DOHH2 (cell line): Measurements from ENCODE around the gene FZR1.

Experiments used
- H3F3A ChIP-seq: fragments of 200-600 bp; sonication (generic), shearing (Covaris generic); 2 replicates; pipeline ENCODE4 v1.6.0; 2016; ENCODE audit warnings: antibody characterized with exemption, mild to moderate bottlenecking; ENCODE audit not compliant: control insufficient read depth, insufficient read depth
- H3K27ac ChIP-seq: fragments of 200-600 bp; sonication (generic); 2 replicates; pipeline ENCODE4 v1.5.1; 2014; ENCODE audit warnings: low read depth, mild to moderate bottlenecking, low read length, moderate library complexity
- H3K27me3 ChIP-seq: fragments of 200-600 bp; sonication (generic); 2 replicates; pipeline ENCODE4 v1.6.1; 2014; ENCODE audit warnings: mild to moderate bottlenecking, low read length, mixed read lengths; ENCODE audit not compliant: control insufficient read depth
- H3K36me3 ChIP-seq: fragments of 200-600 bp; sonication (generic); 2 replicates; pipeline ENCODE4 v1.6.1; 2014; ENCODE audit warnings: mild to moderate bottlenecking, low read length, moderate library complexity, mixed read lengths; ENCODE audit not compliant: control insufficient read depth
- H3K4me1 ChIP-seq: fragments of 200-600 bp; sonication (generic); 2 replicates; pipeline ENCODE4 v1.6.1; 2014; ENCODE audit warnings: mild to moderate bottlenecking, low read length, mixed read lengths; ENCODE audit not compliant: control insufficient read depth
- H3K4me2 ChIP-seq: fragments of 200-600 bp; sonication (generic); 2 replicates; pipeline ENCODE4 v1.6.0; 2014; ENCODE audit warnings: mild to moderate bottlenecking, low read length, moderate library complexity
- H3K4me3 ChIP-seq: fragments of 200-600 bp; sonication (generic); 2 replicates; pipeline ENCODE4 v1.5.1; 2014; ENCODE audit warnings: mild to moderate bottlenecking, low read length, mixed read lengths
- H3K79me2 ChIP-seq: fragments of 200-600 bp; sonication (generic); 2 replicates; pipeline ENCODE4 v1.6.1; 2014; ENCODE audit warnings: mild to moderate bottlenecking, low read length, mixed read lengths; ENCODE audit not compliant: control insufficient read depth
- H3K9me2 ChIP-seq: fragments of 200-600 bp; sonication (generic); replicated peaks from 2 replicates; pipeline ENCODE4 v1.6.1; 2014; ENCODE audit warnings: mild to moderate bottlenecking, low read length, mixed read lengths; ENCODE audit not compliant: control insufficient read depth
- H3K9me3 ChIP-seq: fragments of 200-600 bp; sonication (generic); 2 replicates; pipeline ENCODE4 v1.6.1; 2014; ENCODE audit warnings: antibody characterized with exemption, low read length, mixed read lengths; ENCODE audit not compliant: control insufficient read depth, insufficient read depth
- H4K20me1 ChIP-seq: fragments of 200-600 bp; sonication (generic); 2 replicates; pipeline ENCODE4 v1.6.0; 2014; ENCODE audit warnings: low read depth, mild to moderate bottlenecking, antibody characterized with exemption, low read length, moderate library complexity; ENCODE audit not compliant: control insufficient read depth, insufficient read depth
- CTCF ChIP-seq: fragments of 200-600 bp; sonication (generic); IDR thresholded peaks from one replicate; pipeline ENCODE4 v1.5.1; 2014; ENCODE audit warnings: antibody characterized with exemption, mild to moderate bottlenecking, low read depth, low read length; ENCODE audit not compliant: poor library complexity, severe bottlenecking
- EZH2phosphoT487 ChIP-seq: fragments of 200-600 bp; sonication (generic); IDR thresholded peaks from 2 replicates; pipeline ENCODE4 v1.6.1; 2017; ENCODE audit warnings: borderline replicate concordance, mild to moderate bottlenecking, antibody characterized with exemption, low read length, moderate library complexity, mixed read lengths

FZR1 gene

GRCh38 chr19:3537438-3538240 lies 31.5 kb downstream of the FZR1 start:
- TF ChIP-seq EZH2phosphoT487: no peak
- TF ChIP-seq CTCF: no peak
- no peaks in the 10 kb centered on the region for H3K27me3 ChIP-seq
- H3K79me2 ChIP-seq: no peaks in the 10 kb centered on the region
- H3K4me2 ChIP-seq: no peak overlapping the region
- H3K36me3 ChIP-seq: peaks cover 39% of the 10 kb centered on the region
- no peaks in the 10 kb centered on the region for H3K9me3 ChIP-seq
- H3K9me2 ChIP-seq: no peaks in the 10 kb centered on the region
- no peak overlapping the region for H3K4me3 ChIP-seq
- H3K4me1 ChIP-seq: no peaks in the 10 kb centered on the region
- H3F3A ChIP-seq: peaks cover 5% of the 10 kb centered on the region; the same call in 1 of the 2 replicates
- H3K27ac ChIP-seq: no peak overlapping the region
- H4K20me1 ChIP-seq: no peaks in the 10 kb centered on the region

- no peaks in the 10 kb centered on the region for H3K4me1 ChIP-seq
- H3K79me2 ChIP-seq: no peaks in the 10 kb centered on the region
- H3K27me3 ChIP-seq: no peaks in the 10 kb centered on the region
- H3K36me3 ChIP-seq: peaks cover 37% of the 10 kb centered on the region
- no peaks in the 10 kb centered on the region for H3K9me2 ChIP-seq
- H3K27ac ChIP-seq: no peak overlapping the region
- H3F3A ChIP-seq: peaks cover 5% of the 10 kb centered on the region; the same call in 1 of the 2 replicates
- no peak overlapping the region for H3K4me3 ChIP-seq
- TF ChIP-seq CTCF (no peak), EZH2phosphoT487 (no peak)
- H4K20me1 ChIP-seq: no peaks in the 10 kb centered on the region
- no peak overlapping the region for H3K4me2 ChIP-seq
- H3K9me3 ChIP-seq: no peaks in the 10 kb centered on the region
Observed at GRCh38 chr19:3538258-3538929, 32.3 kb downstream of the FZR1 start.

- H3K27ac ChIP-seq: no peak within 1 kb of the TSS
- H3K79me2 ChIP-seq: no peaks in the 10 kb centered on the region
- no peaks in the 10 kb centered on the region for H3K9me2 ChIP-seq
- no peaks in the 10 kb centered on the region for H3K4me1 ChIP-seq
- H3K9me3 ChIP-seq: no peaks in the 10 kb centered on the region
- H3K36me3 ChIP-seq: peaks cover 38% of the 10 kb centered on the region
- H3K27me3 ChIP-seq: no peaks in the 10 kb centered on the region
- H3K4me2 ChIP-seq: no peak within 1 kb of the TSS
- TF ChIP-seq EZH2phosphoT487 (no peak), CTCF (no peak)
- H4K20me1 ChIP-seq: no peaks in the 10 kb centered on the region
- peaks cover 5% of the 10 kb centered on the region; the same call in 1 of the 2 replicates for H3F3A ChIP-seq
- no peak within 1 kb of the TSS for H3K4me3 ChIP-seq
Observed at GRCh38 chr19:3538965-3539755, 33.0 kb downstream of the FZR1 start, which contains the start of gene TEKTIP1. TSS of gene TEKTIP1 (plus strand) at chr19:3539174. CDS start at chr19:3539178, 4 bp downstream.
